AG08396 (cell line): Measurements from ENCODE around the gene TM4SF4.
"Not testable (repeated sequence)": the region's sequence is repeated elsewhere in the genome, so short reads cannot be mapped to it uniquely, and the experiment has no call there.

Experiments used
- DNase-seq: peaks from one replicate; pipeline ENCODE4 v3.0.0; 2012; ENCODE audit warnings: low spot score, mixed read lengths

Gene TM4SF4, protein sequence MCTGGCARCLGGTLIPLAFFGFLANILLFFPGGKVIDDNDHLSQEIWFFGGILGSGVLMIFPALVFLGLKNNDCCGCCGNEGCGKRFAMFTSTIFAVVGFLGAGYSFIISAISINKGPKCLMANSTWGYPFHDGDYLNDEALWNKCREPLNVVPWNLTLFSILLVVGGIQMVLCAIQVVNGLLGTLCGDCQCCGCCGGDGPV

DNA sequence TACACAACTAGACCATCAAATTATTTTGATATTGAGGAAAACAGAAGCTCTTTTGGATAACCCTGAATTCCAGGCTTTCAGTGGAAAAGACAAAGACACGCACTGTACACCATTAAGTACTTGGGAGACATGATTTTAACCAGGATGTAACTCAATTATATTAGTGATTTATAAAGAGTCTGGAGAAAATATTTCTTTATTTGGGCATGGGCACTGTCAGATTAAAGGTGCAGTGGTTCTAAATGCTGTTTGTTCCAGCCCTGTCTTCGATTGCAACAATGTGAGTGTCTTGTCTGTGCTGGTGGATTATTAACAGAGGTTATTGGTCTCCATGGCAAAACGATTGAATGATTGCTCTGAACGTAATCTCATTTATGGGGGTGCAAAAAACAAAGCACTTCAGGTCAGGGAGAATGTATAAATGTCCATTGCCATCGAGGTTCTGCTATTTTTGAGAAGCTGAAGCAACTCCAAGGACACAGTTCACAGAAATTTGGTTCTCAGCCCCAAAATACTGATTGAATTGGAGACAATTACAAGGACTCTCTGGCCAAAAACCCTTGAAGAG, at the start of gene TM4SF4:
Gene TM4SF4, plus strand, starts transcription at position 448 of the 568 bp plus-strand sequence. CDS start 181 bp downstream, outside the sequence.
- no peak for DNase-seq

GRCh38 chr3:149424918-149425317, 49.6 kb upstream of the TM4SF4 start:
- DNase-seq: no peak

- DNase-seq: no peak
Measured at GRCh38 chr3:149426325-149426724, 48.2 kb upstream of the TM4SF4 start.

DNA sequence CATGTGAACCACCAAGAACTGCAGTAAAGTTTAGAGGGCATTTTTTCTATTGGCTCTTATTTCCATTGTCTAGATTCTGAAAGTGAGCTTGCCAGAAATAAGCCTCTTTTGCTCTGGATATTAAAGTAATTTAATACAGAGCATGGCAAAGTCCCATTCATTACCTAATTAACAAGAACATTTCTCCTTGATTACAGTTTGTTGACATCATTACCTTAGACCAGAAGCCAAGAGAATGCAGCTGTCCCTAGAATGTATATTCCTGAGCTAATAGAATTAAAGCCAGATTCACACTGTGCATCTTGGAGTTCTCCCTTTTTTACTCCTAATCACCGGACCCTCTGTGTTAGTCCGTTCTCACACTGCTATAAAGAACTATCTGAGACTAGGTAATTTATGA, 46.4 kb upstream of the TM4SF4 start:
- DNase-seq: no peak

DNA sequence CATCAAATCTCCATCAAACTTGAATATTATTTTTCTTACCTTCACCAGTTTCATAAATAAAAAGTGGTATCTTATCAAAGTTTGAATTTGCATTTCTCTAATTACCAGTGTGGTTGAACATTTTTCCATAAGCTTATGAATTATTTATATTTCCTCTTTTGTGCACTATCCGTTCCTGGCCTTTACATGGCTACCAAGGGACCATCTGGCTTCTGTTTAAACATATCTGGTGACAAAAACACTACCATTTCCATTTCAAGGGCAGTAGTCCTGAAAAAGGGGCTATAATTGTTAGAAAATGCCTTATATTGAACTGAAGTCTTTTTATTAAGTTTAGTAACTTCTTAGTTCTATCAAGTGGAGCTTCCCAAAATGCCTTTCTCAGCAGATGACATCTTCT, 44.3 kb upstream of the TM4SF4 start:
- DNase-seq: no peak

DNA sequence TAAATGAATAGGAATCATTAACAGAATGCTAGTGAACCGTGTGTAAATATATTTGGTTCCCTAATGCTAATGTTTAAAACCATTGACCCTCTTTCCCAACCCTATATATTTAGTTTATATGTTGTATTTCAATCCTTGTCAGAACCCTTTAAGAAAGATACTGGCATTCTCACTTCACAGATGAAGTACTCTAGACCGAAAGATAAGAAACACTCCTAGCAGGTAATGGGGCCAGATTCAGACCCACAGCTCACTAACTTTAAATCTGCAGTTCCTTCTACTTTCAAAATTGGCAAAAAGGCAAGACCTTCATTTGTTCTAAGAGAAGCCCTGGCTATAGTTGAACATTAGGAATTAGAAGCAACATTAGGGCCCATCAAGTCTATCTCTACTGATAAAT, 42.3 kb upstream of the TM4SF4 start:
- no peak for DNase-seq

DNA sequence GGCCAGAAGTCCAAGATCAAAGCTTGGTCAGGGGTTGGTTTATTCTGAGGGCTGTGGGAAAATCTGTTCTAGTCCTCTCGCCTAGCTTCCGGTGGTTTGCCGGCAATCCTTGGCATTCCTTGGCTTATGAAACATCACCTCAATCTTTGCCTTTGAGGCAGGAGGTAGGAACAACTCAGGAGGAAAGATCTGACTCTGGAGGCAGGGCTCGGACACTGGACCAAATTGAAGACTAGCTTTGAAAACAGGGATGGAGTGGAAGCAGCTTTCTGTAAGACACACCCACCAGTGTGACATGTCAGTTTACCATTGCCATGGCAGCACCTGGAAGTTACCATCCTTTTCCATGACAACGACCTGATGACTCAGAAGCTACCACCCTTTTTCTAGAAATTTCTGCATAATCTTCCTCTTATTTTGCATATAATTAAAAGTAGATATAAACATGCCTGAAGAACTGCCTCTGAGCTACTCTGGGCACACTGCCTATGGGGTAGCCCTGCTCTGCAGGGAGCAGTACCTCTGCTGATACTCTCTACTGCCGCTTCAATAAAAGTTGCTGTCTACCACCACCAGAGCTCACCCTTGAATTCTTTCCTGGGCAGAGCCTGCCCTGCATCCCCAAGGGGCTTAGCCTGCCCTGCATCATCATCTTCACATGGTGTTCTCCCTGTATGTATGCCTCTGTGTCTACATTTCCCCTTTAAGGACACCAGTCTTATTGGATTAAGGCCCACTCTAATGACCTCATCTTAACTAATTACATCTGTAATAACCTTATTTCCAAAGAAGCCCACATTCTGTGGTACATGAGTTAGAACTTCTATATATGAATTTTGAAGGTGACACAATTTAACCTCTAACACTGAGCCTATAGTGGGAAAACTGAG, 38.3 kb upstream of the TM4SF4 start:
- DNase-seq: no peak

- no peak for DNase-seq
Measured at GRCh38 chr3:149437286-149437685, 37.2 kb upstream of the TM4SF4 start.

DNA sequence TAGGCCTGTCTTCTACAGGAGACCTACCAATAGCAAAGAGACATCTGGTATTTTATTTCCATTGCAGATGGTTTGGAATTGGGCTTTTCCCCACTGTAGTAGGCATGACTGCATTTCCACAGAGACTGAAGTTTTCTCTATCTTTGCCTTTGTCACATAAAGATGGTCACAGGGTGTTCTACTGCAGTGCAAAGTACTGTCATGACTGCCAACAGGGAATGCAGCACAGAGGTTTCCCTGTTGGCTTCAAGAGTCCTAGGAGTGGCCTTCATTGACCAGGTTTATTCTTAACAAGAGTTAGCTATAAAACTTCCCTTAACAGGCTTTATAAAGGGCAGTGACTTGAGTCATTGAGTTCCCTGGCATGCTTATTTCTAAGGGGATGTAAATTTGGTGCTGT, 36.8 kb upstream of the TM4SF4 start:
- no peak for DNase-seq

GRCh38 chr3:149438981-149439380, 35.5 kb upstream of the TM4SF4 start:
- no peak for DNase-seq

GRCh38 chr3:149441642-149442041, 32.9 kb upstream of the TM4SF4 start:
- DNase-seq: no peak

DNA sequence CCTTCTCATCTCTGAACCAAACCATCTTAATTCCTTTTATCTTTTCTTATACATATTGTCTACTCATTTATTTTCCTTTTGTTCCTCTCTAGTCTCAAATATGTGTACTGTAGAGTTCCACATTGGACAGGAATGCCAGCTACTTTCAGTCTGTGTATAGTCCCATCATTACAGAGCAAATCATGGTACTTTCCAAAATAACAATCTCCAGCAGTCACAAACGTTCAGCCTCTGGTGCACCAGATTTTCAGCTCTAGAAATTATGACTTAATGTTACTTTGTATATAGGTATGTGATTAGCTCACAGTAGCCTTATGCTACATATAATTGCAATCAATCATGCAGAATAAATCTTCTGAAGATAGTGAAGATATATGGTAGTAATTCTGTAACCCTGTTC, 32.5 kb upstream of the TM4SF4 start:
- no peak for DNase-seq

GRCh38 chr3:149442851-149443544, 31.5 kb upstream of the TM4SF4 start:
- peak; percentile 70 for DNase-seq

DNA sequence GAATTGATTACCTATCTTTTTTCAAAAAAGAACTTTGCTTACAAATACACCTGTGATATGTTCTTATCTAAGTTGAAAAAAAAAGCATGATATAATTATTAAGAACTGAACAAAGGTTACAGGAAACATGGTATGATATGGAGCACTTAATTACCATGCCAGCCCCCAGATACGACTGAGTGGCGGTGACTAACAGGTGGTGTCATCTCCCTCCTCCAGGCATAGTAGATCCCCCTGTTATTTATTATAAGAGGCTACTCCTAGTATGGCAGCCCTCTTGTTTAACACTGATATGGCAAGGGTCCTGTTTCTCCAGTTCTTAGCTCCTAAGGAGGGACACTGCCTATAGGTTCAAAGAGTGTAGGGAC, 31.0 kb upstream of the TM4SF4 start:
- DNase-seq: no peak

DNA sequence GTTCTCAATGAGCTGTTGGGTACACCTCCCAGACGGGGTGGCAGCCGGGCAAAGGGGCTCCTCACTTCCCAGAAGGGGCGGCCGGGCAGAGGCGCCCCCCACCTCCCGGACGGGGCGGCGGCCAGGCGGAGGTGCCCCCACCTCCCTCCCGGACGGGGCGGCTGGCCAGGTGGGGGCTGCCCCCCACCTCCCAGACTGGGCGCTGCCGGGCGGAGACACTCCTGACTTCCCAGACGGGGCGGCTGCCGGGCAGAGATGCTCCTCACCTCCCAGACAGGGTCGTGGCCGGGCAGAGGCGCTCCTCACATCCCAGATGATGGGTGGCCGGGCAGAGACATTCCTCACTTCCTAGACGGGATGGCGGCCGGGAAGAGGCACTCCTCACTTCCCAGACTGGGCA, 29.6 kb upstream of the TM4SF4 start:
- not testable (repeated sequence) for DNase-seq

- peak; percentile 66 for DNase-seq
Measured at GRCh38 chr3:149448331-149448831, 26.1 kb upstream of the TM4SF4 start.

DNA sequence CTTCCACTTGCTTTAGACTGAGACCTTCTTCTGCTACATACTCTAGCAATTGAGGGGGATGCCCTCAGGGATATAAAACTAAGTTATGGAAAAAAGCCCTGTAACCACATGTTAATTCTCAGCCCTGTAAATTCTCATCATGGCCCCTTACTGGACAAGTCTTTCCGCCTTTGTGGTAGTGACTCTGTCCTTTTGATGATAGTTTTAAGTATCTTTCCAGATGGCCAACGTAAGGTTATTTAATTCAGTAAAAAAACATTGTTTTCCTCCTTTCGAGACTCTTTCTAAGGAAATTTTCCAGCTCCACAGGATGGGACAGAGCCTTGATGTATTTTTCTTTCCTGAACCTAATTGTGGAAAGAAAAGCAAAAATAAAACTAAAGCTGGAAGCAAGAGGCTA, 25.3 kb upstream of the TM4SF4 start:
- no peak for DNase-seq

GRCh38 chr3:149449799-149450198, 24.7 kb upstream of the TM4SF4 start:
- DNase-seq: peak; percentile 44

DNA sequence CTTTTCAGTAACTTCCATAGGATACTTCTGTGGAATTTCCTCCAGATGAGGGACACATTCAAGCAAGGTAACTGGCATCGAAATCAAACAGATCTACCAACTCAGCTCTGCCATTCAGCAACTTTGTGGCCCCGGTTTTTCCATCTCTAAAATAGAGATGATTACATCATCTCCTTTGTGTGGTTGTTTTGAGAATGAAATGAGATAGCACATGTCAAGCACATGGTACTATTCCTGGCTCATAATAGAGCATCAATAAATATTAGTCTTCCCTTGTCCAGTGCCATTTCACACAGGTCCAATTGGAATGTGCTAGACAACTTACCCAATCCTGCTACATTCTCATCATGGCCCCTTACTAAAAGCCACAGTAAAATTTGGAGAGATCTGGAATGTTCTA, 24.2 kb upstream of the TM4SF4 start:
- DNase-seq: no peak

DNA sequence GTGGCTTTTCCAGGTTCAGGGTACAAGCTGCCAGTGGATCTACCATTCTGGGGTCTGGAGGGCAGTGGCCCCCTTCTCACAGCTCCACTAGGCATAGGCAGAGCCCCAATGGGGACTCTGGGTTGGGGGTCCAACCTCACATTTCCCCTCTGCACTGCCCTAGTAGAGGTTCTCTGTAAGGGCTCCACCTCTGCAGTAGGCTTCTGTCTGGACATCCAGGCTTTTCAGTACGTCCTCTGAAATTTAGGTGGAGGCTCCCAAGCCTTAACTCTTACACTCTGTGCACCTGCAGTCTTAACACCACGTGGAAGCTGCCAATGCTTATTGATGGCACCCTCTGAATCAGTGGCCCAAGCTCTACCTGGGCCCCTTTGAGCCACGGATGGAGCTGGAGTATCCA, 22.5 kb upstream of the TM4SF4 start:
- DNase-seq: no peak

DNA sequence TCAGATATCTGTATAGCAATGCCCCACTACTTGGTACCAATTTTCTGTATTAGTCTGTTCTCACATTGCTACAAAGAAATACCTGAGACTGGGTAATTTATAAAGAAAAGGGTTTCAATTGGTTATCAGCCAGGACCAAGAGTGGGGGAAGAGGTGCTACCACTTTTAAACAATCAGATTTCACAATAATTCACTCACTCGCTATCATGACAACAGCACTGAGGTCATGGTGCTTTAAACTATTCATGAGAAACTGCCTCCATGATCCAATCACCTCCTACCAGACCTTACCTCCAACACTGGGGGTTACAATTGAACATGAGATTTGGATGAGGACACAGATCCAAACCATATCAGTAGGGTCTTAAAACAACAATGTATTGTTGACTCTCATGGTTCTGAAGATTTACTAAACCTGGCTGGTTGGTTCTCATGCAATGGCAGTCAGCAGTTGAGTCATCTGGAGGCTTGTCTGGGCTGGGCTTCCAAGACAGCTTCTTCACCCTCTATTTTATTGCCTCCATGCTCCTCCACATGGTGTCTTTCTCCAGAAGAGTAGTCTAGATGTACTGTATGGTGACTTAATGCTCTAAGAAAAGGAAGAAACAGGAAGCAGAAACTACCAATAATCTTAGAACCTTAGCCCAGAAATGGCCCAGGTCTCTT, 21.2 kb upstream of the TM4SF4 start:
- no peak for DNase-seq

DNA sequence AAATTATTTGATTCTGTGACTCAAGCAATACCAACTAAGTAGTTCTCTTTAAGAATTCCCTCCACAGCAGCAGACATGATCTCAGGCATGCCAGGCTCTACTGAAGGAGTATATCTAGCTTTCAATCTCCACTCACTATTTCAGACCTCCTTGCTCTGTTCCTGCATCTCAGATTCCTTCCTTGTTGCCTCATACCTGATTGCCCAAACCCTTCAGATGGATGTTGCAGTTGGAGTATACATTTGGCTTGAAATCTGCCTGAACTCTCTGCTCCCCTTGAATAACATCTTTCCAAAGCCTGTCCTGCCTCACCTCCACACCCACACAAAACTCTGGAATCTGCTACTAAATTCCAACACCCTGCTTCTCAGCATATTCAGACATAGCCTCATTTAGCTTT, 19.8 kb upstream of the TM4SF4 start:
- DNase-seq: peak; percentile 40
